Measurements from ENCODE around the gene CDCA4. TPM values are rescaled to one million over a fixed set of nuclear protein-coding genes. Genes with fewer than 3 reads are reported as not detected.
"Not testable (repeated sequence)": the region's sequence is repeated elsewhere in the genome, so short reads cannot be mapped to it uniquely, and the experiment has no call there.

The CDCA4 gene
- total RNA-seq, 3 donors from 2014 or later: 4.3 to 8.7 (median 5.6) TPM

DNA sequence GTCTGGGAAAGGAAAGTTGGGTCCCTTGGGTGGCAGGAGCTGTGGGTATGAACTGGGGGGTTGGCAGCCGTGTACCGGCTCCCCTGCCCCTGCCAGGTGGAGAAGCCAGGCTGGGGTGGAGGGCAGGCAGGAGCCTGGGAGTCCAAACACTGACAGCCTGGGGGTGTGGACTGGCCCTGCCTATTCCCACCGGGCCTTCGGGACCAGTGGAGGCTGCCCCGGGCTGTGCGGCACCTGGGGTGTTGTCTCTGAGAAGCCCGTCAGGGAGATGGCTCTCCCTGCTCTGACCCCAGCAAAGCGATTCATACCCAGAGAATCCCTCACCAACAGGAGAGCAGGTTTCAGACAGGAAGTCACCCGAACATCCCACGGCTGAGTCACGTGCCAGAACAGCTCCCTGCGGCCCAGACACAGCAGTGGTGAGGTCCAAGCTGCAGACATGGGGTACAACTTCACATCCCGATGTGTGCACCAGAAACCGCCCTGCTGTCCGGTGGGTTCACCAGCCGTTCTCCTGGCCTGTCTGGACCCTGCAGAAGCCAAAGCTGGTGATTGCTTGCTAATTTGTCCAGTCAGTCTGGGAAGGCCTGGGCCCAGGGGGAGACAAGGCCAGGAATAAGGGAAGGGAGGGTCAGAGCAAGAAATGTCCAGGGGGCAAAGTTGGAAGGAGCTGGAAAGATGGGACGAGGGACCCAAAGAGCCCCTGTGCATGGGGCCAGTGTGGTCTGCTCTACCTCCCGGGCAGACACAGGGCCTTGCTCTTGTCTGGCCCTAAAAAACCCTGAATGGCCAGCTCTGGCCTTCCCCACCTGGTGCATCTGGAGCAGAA, 46.5 kb upstream of the CDCA4 start:
- Histone ChIP-seq H3K4me3 (no peak overlapping the region), H3K9me3 (no peaks in the 10 kb centered on the region), H3K36me3 (ENCODE audit: low read depth) (no peaks in the 10 kb centered on the region), H3K4me1 (ENCODE audit: low read depth) (no peaks in the 10 kb centered on the region)
- intact Hi-C loops (cut with DNase I, micrococcal nuclease): no loop called here
- ATAC-seq (no peak), DNase-seq (peak in 1 of 3 donors; percentile 71)
- TF ChIP-seq, protein P1, sequence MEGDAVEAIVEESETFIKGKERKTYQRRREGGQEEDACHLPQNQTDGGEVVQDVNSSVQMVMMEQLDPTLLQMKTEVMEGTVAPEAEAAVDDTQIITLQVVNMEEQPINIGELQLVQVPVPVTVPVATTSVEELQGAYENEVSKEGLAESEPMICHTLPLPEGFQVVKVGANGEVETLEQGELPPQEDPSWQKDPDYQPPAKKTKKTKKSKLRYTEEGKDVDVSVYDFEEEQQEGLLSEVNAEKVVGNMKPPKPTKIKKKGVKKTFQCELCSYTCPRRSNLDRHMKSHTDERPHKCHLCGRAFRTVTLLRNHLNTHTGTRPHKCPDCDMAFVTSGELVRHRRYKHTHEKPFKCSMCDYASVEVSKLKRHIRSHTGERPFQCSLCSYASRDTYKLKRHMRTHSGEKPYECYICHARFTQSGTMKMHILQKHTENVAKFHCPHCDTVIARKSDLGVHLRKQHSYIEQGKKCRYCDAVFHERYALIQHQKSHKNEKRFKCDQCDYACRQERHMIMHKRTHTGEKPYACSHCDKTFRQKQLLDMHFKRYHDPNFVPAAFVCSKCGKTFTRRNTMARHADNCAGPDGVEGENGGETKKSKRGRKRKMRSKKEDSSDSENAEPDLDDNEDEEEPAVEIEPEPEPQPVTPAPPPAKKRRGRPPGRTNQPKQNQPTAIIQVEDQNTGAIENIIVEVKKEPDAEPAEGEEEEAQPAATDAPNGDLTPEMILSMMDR (IDR thresholded peaks at IDR 0.05): no peak

DNA sequence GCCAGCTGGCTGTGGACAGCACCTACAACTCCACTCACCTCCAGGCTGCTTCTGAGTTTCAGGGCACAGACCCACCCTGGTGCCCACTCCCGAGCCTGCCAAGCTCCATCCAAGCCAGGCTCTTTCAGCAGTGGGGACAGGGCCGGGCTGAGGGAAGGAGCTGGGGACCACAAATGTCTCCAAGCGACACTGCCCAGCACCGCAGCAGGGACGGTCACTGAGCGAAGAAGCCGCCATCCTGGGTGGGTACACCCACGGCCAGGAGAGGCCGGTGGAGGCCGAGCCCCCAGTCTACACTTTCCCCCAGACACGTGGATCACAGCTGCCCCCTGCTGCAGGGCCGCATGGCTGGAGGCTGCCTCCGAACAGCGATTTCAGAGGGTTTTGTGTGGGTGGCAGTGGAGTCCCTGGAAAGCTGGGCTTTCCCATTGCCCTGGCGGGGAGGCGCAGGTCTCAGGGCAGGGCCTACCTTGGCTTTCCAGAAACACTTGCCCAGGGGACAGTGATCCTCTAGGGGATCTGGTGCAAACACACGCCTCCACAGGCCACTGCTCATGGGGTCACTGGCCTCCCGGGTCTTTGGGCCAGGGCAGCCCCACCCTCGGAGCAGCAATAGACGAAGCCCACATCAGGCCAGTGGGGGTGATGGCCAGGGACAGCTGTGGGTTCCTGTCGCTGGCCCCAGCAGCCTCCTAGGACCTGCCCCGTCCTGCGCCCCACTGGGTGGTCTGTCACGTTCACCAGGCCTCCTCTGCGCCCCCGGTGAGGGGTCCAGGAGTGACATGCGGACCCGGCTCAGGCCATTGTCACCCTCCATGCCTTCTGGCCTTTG, 45.6 kb upstream of the CDCA4 start:
- ATAC-seq: no peak
- no peaks in the 10 kb centered on the region for H3K36me3 ChIP-seq (ENCODE audit: low read depth)
- TF ChIP-seq, protein P1 (IDR thresholded peaks at IDR 0.05): no peak
- intact Hi-C loops (cut with DNase I, micrococcal nuclease): no loop called here
- no peak overlapping the region for H3K4me3 ChIP-seq
- no peaks in the 10 kb centered on the region for H3K4me1 ChIP-seq (ENCODE audit: low read depth)
- peak in 1 of 3 donors; percentile 54 for DNase-seq
- no peaks in the 10 kb centered on the region for H3K9me3 ChIP-seq

DNA sequence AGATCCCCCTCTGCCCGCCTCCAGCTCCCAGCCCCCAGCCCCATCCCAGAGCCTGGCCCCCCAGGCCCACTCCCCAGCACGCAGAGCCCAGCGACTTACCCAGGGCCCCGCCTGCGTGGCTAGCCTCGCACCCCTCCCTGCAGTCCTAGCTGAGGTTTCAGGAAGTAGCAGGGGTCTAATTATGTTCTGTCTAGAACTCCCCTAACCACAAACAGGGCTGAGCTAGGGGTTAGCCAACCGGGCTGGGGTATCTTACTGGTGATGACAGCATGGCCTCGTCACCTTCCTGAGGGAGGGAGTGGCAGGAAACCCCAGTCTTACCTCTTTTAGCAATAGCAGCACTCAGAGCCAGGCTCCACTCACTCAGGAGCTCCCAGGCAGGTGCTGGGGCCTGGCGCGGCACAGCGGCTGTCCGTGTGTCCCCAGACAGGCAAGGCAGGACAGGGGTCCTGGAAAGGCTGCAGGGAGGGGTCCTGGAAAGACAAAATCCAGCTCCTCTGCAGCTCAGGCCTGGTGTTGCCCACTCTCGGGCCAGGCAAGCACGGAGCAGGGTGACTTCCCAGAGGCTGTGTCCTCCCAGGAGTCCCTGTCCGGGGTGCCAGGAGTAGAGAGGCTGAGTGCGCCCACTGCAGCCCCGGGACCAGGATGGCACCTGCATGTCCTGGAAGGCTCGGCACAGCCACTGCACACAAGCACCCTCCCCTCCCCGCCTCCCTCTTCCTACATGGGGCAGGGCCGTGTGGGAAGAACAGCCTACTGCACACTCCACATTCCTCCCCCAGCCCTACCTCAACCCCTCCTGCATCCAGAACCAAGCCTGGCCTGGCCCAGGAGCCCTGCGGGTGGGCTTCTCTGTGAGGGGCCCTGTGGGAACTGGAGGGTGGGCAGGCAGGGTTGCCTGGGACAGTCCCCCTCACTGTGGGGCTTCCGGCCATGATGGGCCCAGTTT, 44.7 kb upstream of the CDCA4 start, which contains the start of gene GPR132:
Gene GPR132 (minus strand): TSS at position 151 of the 949 bp plus-strand sequence. CDS start 10,010 bp downstream, outside the sequence.
- Histone ChIP-seq H3K36me3 (ENCODE audit: low read depth) (no peaks in the 10 kb centered on the region), H3K4me1 (ENCODE audit: low read depth) (peaks cover under 1% of the 10 kb centered on the region), H3K4me3 (no peak within 1 kb of the TSS), H3K9me3 (no peaks in the 10 kb centered on the region)
- peak; percentile 58 to 87 (median 66) for DNase-seq
- TF ChIP-seq, protein P1 (IDR thresholded peaks at IDR 0.05): no peak
- intact Hi-C loops (cut with DNase I, micrococcal nuclease): no loop called here
- peak; percentile 81 for ATAC-seq

DNA sequence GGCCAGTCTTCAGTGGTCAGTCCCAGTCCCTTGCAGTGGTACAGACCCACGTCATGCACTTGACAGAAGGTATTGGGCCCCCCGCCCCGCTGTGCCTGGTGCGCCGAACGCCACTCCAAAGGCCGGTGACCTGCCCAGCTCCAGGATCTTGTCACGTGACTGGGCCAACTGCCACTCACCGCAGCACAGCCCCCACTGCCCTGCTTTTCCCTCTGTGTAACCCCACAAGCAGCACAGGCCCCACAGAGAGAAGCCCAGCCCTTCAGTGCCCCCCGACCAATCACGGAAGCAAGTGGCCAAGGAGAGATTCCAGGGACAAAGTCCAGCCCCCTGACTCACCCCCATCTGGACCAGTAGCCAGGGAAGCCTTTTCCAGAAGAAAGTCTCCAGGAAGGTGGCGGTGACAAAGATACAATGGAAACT, 43.8 kb upstream of the CDCA4 start:
- ATAC-seq (peak; percentile 17), DNase-seq (peak in 2 of 3 donors; percentile 39 to 80)
- intact Hi-C loops (cut with DNase I, micrococcal nuclease): no loop called here
- Histone ChIP-seq H3K36me3 (ENCODE audit: low read depth) (no peaks in the 10 kb centered on the region), H3K9me3 (no peaks in the 10 kb centered on the region), H3K4me1 (ENCODE audit: low read depth) (peaks cover 4% of the 10 kb centered on the region), H3K4me3 (no peak overlapping the region)
- TF ChIP-seq, protein P1 (IDR thresholded peaks at IDR 0.05): no peak

DNA sequence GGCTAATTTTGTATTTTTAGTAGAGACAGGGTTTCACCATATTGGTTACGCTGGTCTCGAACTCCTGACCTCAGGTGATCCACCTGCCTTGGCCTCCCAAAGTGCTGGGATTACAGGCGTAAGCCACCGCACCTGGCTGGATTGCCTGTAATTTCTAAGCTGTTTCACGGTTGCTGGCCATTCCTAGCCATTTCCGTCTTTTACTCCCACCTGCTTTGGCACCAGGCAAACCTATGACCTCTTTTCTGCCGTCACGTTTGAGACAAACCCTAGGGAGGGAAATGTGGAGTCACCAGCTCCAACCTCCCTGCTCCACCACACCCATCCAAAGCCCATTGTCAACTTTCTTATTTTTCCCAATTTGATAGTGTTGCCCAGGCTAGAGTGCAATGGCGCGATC, 43.1 kb upstream of the CDCA4 start:
- H3K4me1 ChIP-seq (ENCODE audit: low read depth): peaks cover 4% of the 10 kb centered on the region
- no peak overlapping the region for H3K4me3 ChIP-seq
- no peak for ATAC-seq
- H3K9me3 ChIP-seq: no peaks in the 10 kb centered on the region
- intact Hi-C loops (cut with DNase I, micrococcal nuclease): no loop called here
- DNase-seq: peak in 1 of 3 donors; percentile 25
- TF ChIP-seq, protein P1 (IDR thresholded peaks at IDR 0.05): no peak
- H3K36me3 ChIP-seq (ENCODE audit: low read depth): no peaks in the 10 kb centered on the region

DNA sequence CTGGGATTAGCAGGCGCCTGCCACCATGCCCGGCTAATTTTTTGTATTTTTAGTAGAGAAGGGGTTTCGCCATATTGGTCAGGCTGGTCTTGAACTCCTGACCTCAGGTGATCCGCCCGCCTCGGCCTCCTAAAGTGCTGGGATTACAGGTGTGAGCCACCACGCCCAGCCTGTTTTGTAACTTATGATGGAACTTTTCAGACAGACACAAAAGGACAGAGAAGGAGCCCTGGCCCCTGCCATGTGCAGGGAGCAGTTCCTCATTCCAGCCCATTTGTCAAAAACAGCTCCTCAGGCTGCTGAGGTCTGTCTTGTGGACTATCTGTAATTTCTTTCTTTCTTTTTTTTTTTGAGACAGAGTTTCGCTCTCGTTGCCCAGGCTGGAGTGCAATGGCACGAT, 42.6 kb upstream of the CDCA4 start:
- H3K36me3 ChIP-seq (ENCODE audit: low read depth); H3K9me3 ChIP-seq; H3K4me1 ChIP-seq (ENCODE audit: low read depth); H3K4me3 ChIP-seq; ATAC-seq; intact Hi-C loops (cut with DNase I, micrococcal nuclease): not testable (repeated sequence)
- DNase-seq: peak in 1 of 3 donors; percentile 49
